ENCODE measurements around the gene ST7L. TPM values are rescaled to one million over a fixed set of nuclear protein-coding genes. Genes with fewer than 3 reads are reported as not detected.

The ST7L gene
- total and polyA plus RNA-seq, 2 of the 4 experiments (the other 2 are of a cell fraction): 7.7 to 14.7 TPM

DNA sequence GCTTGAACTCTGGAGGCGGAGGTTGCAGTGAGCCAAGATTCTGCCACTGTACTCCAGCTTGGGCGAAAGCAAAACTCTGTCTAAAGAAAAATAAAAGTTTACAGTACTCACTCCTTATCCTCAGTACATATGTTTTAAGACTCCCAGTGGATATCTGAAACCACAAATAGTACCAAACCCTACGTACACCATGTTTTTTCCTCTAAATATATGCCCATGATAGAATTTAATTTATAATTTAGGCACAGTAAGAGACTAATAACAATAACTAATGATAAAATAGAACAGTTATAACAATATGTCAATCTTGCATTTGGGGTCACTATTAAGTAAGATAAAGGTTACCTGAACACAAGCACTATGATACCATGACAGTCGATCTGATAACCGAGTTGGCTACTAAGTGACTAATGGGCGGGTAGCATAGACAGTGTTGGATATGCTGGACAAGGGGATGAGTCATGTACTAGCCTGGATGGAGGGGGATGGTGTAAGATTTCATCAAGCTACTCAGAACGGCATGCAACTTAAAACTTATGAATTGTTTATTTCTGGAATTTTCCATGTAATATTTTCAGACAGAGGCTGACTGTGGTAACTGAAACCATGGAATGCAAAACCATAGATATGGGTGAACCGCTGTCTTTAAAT, 43.7 kb downstream of the ST7L start:
- no peak overlapping the region for H3K4ac ChIP-seq (ENCODE audit: low read depth, low read length)
- BruUV-seq (replicated peaks): no TSS peak
- H3K27ac ChIP-seq (ENCODE audit: insufficient read depth, low read length): no peak overlapping the region
- peak; percentile 98 for ATAC-seq (ENCODE audit: low read depth)
- no peak overlapping the region for H2AK5ac ChIP-seq (ENCODE audit: low read depth, low read length)
- no peak overlapping the region for H2AFZ ChIP-seq (replicated peaks; ENCODE audit: low read length, poor library complexity)
- H3K18ac ChIP-seq (ENCODE audit: low read depth, low read length): no peak overlapping the region
- in situ Hi-C loops (cut with MboI; ENCODE audit: low sequenced_read_pairs) (no loop called here), dilution Hi-C loops (cut with HindIII; ENCODE audit: low sequenced_read_pairs, unreplicated experiment) (no loop called here), intact Hi-C loops (cut with micrococcal nuclease) (loop anchor here (5.0 kb wide), 1 partner anchor 33 kb away; no protein-coding TSS in a partner anchor)
- peaks cover 9% of the 10 kb centered on the region for H3K36me3 ChIP-seq (ENCODE audit: control insufficient read depth, insufficient read depth, low read length)
- no peaks in the 10 kb centered on the region for H3K27me3 ChIP-seq (ENCODE audit: control insufficient read depth, insufficient read depth, low read length)
- no peak overlapping the region for H4K5ac ChIP-seq (ENCODE audit: low read depth, low read length)
- no peak overlapping the region for H3K56ac ChIP-seq (ENCODE audit: extremely low read depth, insufficient read depth, low read length)
- CTCF ChIA-PET: interaction anchor here (0.6 kb wide), 1 partner anchor 30 kb away, joined by 3 read pairs; no protein-coding TSS in a partner anchor
- peaks cover 4% of the 10 kb centered on the region for H3K4me1 ChIP-seq (ENCODE audit: control insufficient read depth, insufficient read depth, low read length)
- H3K4me3 ChIP-seq (ENCODE audit: insufficient read depth, low read depth, low read length): no peak overlapping the region
- 0 out of 4 replicates have a peak overlapping the region, but pooled peaks of 1 of the 2 experiments have one; percentile 26 for H4K8ac ChIP-seq (ENCODE audit: low read depth in 2 of 2, low read length in 2 of 2)
- DNase-seq: peak; percentile 98
- H2BK20ac ChIP-seq (ENCODE audit: low read depth, low read length): no peak overlapping the region
- 48% methylated on average over 4 of the region's 8 CpGs; no CpG with 5 or more reads in 1 of the 2 experiments for whole genome bisulfite sequencing, 2 experiments (ENCODE audit: extremely low coverage in 2 of 2, insufficient read length in 1 of 2)
- H4K91ac ChIP-seq (ENCODE audit: insufficient read depth, low read depth, low read length): no peak overlapping the region
- H4K20me1 ChIP-seq (ENCODE audit: insufficient read depth, low read length): no peaks in the 10 kb centered on the region; the same call in 1 of the 2 replicates
- H3K4me2 ChIP-seq (ENCODE audit: low read depth, low read length): no peak overlapping the region
- no peak overlapping the region for H2AK9ac ChIP-seq (replicated peaks; ENCODE audit: low read depth, low read length, poor library complexity)
- 0 out of 2 replicates have a peak, but pooled peaks cover 2% of the 10 kb centered on the region for H3K9me1 ChIP-seq (ENCODE audit: insufficient read depth, low read length)
- no peak overlapping the region for H3K14ac ChIP-seq (replicated peaks; ENCODE audit: low read depth, low read length)
- no peak overlapping the region for H3K9ac ChIP-seq (ENCODE audit: low read depth, low read length)
- no peak overlapping the region for H2BK120ac ChIP-seq (ENCODE audit: low read depth, low read length)
- no peak for TF ChIP-seq CHD1 (IDR thresholded peaks at IDR 0.05; ENCODE audit: low read depth, low read length)
- TF ChIP-seq MXI1 (IDR thresholded peaks at IDR 0.05; ENCODE audit: borderline replicate concordance, low read depth, low read length): no peak
- no peak for TF ChIP-seq ELK1 (IDR thresholded peaks at IDR 0.05; ENCODE audit: borderline replicate concordance, low read depth, low read length)
- no peak for TF ChIP-seq RFX5 (IDR thresholded peaks at IDR 0.05; ENCODE audit: low read depth, low read length)
- no peak for TF ChIP-seq POLR2A (IDR thresholded peaks at IDR 0.05; ENCODE audit: low read depth, low read length)
- TF ChIP-seq USF2 (IDR thresholded peaks at IDR 0.05; ENCODE audit: low read depth, low read length): no peak
- peak; percentile 49; the same call in 1 of the 2 replicates for TF ChIP-seq BHLHE40 (IDR thresholded peaks at IDR 0.05; ENCODE audit: low read depth, low read length)
- peak; percentile 97 for TF ChIP-seq FOS (IDR thresholded peaks at IDR 0.05; ENCODE audit: low read depth, low read length)
- TF ChIP-seq RCOR1 (IDR thresholded peaks at IDR 0.05; ENCODE audit: insufficient replicate concordance, low read length): no peak
- TF ChIP-seq CEBPB (IDR thresholded peaks at IDR 0.05; ENCODE audit: low read depth, low read length): peak; percentile 81
- 0 out of 2 replicates have a peak, but pooled peaks have one; percentile 12 for TF ChIP-seq MAZ (IDR thresholded peaks at IDR 0.05; ENCODE audit: borderline replicate concordance, low read depth, low read length)
- no peak for TF ChIP-seq NFE2L2 (IDR thresholded peaks at IDR 0.05; ENCODE audit: low read depth, low read length)
- TF ChIP-seq SMC3 (IDR thresholded peaks at IDR 0.05; ENCODE audit: low read depth, low read length): no peak
- TF ChIP-seq MAFK (IDR thresholded peaks at IDR 0.05; ENCODE audit: low read depth, low read length): no peak
- H2BK15ac ChIP-seq (ENCODE audit: low read depth, low read length): no peak overlapping the region
- peak overlapping the region; percentile 78 for H2BK5ac ChIP-seq (ENCODE audit: low read depth, low read length, poor library complexity, severe bottlenecking)
- peaks cover 0 to 9% of the 10 kb centered on the region in 2 experiments; a peak in 3 of 4 replicates for H3K79me1 ChIP-seq (ENCODE audit: low read depth in 1 of 2, low read length in 2 of 2)
- POLR2A ChIA-PET (ENCODE audit: unreplicated experiment): interaction anchor here (0.5 kb wide), 1 partner anchor 181 kb away, joined by 4 read pairs; no protein-coding TSS in a partner anchor
- H3K23ac ChIP-seq (ENCODE audit: low read depth, low read length): no peak overlapping the region
- no peaks in the 10 kb centered on the region for H3K9me3 ChIP-seq (ENCODE audit: control insufficient read depth, insufficient read depth, low read length)

Data from IMR-90 (cell line).